GM19099 (cell line): Measurements from ENCODE around the gene CEP85.
A peak's percentile ranks its signal among the peaks of the same experiment; 100 is the strongest.

Experiments
- POLR2A ChIP-seq: IDR thresholded peaks from 3 replicates; pipeline ENCODE4 v1.6.1; 2011; ENCODE audit warnings: low read depth; ENCODE audit not compliant: insufficient read length; ENCODE audit errors: extremely low read depth

CEP85 gene

GRCh38 chr1:26280333-26281042 is 46.5 kb downstream of the CEP85 start:
- no peak for TF ChIP-seq POLR2A

GRCh38 chr1:26281091-26281958 is 47.3 kb downstream of the CEP85 start:
- TF ChIP-seq POLR2A: no peak

GRCh38 chr1:26281971-26282370 is 48.0 kb downstream of the CEP85 start:
- TF ChIP-seq POLR2A: no peak

GRCh38 chr1:26282401-26282918 is 48.5 kb downstream of the CEP85 start:
- no peak for TF ChIP-seq POLR2A

- TF ChIP-seq POLR2A: no peak
Observed at GRCh38 chr1:26283279-26283853, 49.4 kb downstream of the CEP85 start.

- no peak for TF ChIP-seq POLR2A
Observed at GRCh38 chr1:26283871-26284596, 50.0 kb downstream of the CEP85 start.

GRCh38 chr1:26284597-26285347 is 50.8 kb downstream of the CEP85 start:
- no peak for TF ChIP-seq POLR2A

GRCh38 chr1:26285366-26286063 is 51.5 kb downstream of the CEP85 start:
- TF ChIP-seq POLR2A: no peak

GRCh38 chr1:26286064-26286416 is 52.0 kb downstream of the CEP85 start:
- no peak for TF ChIP-seq POLR2A

GRCh38 chr1:26287033-26287711 is 53.2 kb downstream of the CEP85 start:
- TF ChIP-seq POLR2A: peak; percentile 54

- no peak for TF ChIP-seq POLR2A
Observed at GRCh38 chr1:26287811-26288210, 53.8 kb downstream of the CEP85 start.

- no peak for TF ChIP-seq POLR2A
Observed at GRCh38 chr1:26288311-26288941, 54.4 kb downstream of the CEP85 start.

- TF ChIP-seq POLR2A: peak; percentile 65
Observed at GRCh38 chr1:26289158-26290059, 55.4 kb downstream of the CEP85 start.
